Spinal cord (tissue), 10 donors: ENCODE data around the gene EMC10. TPM values are rescaled to one million over a fixed set of nuclear protein-coding genes. Genes with fewer than 3 reads are reported as not detected.

Experiments used
- DNase-seq, 6 donors: peaks; one replicate each; pipeline versions ENCODE4 v3.0.0 to v3.0.0-alpha.2; 2013 to 2015; ENCODE audit warnings: low spot score in 6 of 6, low read depth in 4 of 6
- H3K27ac ChIP-seq: one replicate; pipeline ENCODE4 v1.5.1; 2013; ENCODE audit warnings: low read depth, low read length, control low read depth
- H3K27me3 ChIP-seq: one replicate; pipeline ENCODE4 v1.6.1; 2013; ENCODE audit warnings: low read length; ENCODE audit not compliant: control insufficient read depth, insufficient read depth
- H3K36me3 ChIP-seq: one replicate; pipeline ENCODE4 v1.6.1; 2013; ENCODE audit warnings: low read length; ENCODE audit not compliant: control insufficient read depth, insufficient read depth
- H3K4me1 ChIP-seq: one replicate; pipeline ENCODE4 v1.6.1; 2013; ENCODE audit warnings: low read length; ENCODE audit not compliant: control insufficient read depth, insufficient read depth
- H3K4me3 ChIP-seq: one replicate; pipeline ENCODE4 v1.5.1; 2013; ENCODE audit warnings: low read depth, low read length, control low read depth
- H3K9me3 ChIP-seq: one replicate; pipeline ENCODE4 v1.6.1; 2013; ENCODE audit warnings: low read length; ENCODE audit not compliant: control insufficient read depth, insufficient read depth
- WGBS: methylation state at CpG from one replicate; pipeline ENCODE4 v1.1.5; 2013; ENCODE audit warnings: missing lambda C conversion rate; ENCODE audit not compliant: insufficient coverage; 5-methylcytosine and 5-hydroxymethylcytosine counted together
- polyA plus RNA-seq, 2 donors: library from polyadenylated mRNA; unstranded; fragments of 120-200 nt; gene quantifications; one replicate each; pipeline ENCODE4 v1.2.1, GENCODE V29; 2013; ENCODE audit not compliant: insufficient read length in 2 of 2
- total RNA-seq, 2 donors: library from RNA; depleted of rRNA in 1 of 2; stranded (reverse); fragments of 120-200 nt in 1 of 2; fragments of >200 nt in 1 of 2; gene quantifications; one replicate each; pipeline versions ENCODE4 v1.2.3 to v1.2.4, GENCODE V29; 2013 to 2014
- donor health status: healthy.

EMC10 gene
- total and polyA plus RNA-seq, 4 donors: 78.4 to 267 (median 220) TPM

DNA sequence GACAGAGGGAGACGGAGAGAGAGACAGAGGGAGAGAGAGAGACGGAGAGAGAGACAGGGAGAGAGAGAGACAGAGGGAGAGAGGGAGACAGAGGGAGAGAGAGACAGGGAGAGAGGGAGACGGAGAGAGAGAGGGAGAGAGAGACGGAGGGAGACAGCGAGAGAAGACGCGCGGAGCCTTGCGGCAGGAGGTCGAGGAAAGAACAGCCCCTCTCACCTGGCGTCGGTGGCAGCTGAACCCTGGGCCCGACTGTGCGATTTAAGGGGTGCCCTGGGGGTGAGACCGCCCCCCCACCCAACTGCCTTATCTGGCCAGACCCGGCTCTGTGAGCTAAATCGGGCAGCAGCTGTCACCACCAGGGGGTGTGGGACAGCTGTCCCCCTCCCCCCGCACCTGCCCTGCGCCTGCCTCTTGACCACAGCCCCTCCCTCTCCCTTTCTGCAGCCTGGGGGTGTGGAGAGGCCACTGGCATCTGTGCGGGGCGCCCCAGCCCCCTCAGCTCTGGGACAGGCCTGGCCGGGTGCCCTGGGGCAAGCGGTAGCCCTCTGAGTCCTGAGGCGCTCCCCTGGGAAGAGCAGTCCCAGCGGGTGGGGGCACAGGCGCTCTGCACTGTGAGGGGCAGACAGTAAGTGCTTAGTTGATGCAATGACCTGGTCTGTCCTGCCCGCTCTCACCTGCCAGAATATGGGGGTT, 23.9 kb downstream of the EMC10 start:
- Histone ChIP-seq H3K36me3 (no peaks in the 10 kb centered on the region), H3K27ac (no peak overlapping the region), H3K27me3 (peaks cover 8% of the 10 kb centered on the region), H3K4me1 (peaks cover 35% of the 10 kb centered on the region), H3K9me3 (no peaks in the 10 kb centered on the region), H3K4me3 (no peak overlapping the region)
- DNase-seq: peak in 1 of 6 donors; percentile 18
- 9% methylated on average over 24 of the region's 27 CpGs for WGBS

- no peaks in the 10 kb centered on the region for H3K9me3 ChIP-seq
- H3K27ac ChIP-seq: no peak overlapping the region
- WGBS: 42% methylated on average over 7 of the region's 10 CpGs
Observed at GRCh38 chr19:50500753-50501151, 24.4 kb downstream of the EMC10 start.

GRCh38 chr19:50501186-50501567, 24.9 kb downstream of the EMC10 start:
- H3K4me3 ChIP-seq: no peak overlapping the region
- no peak for DNase-seq
- no peaks in the 10 kb centered on the region for H3K9me3 ChIP-seq
- peaks cover 33% of the 10 kb centered on the region for H3K4me1 ChIP-seq
- H3K27me3 ChIP-seq: peaks cover 8% of the 10 kb centered on the region
- H3K27ac ChIP-seq: no peak overlapping the region
- WGBS: 61% methylated on average over 12 of the region's 12 CpGs
- H3K36me3 ChIP-seq: peaks cover 6% of the 10 kb centered on the region

More at GRCh38 chr19:50500753-50501151, 24.4 kb downstream of the EMC10 start:
- no peak for DNase-seq
- peaks cover 8% of the 10 kb centered on the region for H3K27me3 ChIP-seq
- peaks cover 2% of the 10 kb centered on the region for H3K36me3 ChIP-seq
- H3K4me3 ChIP-seq: no peak overlapping the region
- H3K4me1 ChIP-seq: peaks cover 35% of the 10 kb centered on the region

- Histone ChIP-seq H3K4me3 (no peak overlapping the region), H3K36me3 (peaks cover 9% of the 10 kb centered on the region), H3K27me3 (peaks cover 8% of the 10 kb centered on the region), H3K27ac (no peak overlapping the region), H3K9me3 (no peaks in the 10 kb centered on the region), H3K4me1 (peaks cover 26% of the 10 kb centered on the region)
- no peak for DNase-seq
- 62% methylated on average over 18 of the region's 25 CpGs for WGBS
Observed at GRCh38 chr19:50501568-50502475, 25.5 kb downstream of the EMC10 start.

GRCh38 chr19:50505856-50506611, 29.7 kb downstream of the EMC10 start:
- Histone ChIP-seq H3K9me3 (no peaks in the 10 kb centered on the region), H3K4me3 (no peak overlapping the region), H3K36me3 (peaks cover 11% of the 10 kb centered on the region), H3K27ac (no peak overlapping the region), H3K27me3 (peaks cover 4% of the 10 kb centered on the region), H3K4me1 (peaks cover 38% of the 10 kb centered on the region)
- DNase-seq: no peak
- WGBS: 88% methylated on average over 26 of the region's 30 CpGs

DNA sequence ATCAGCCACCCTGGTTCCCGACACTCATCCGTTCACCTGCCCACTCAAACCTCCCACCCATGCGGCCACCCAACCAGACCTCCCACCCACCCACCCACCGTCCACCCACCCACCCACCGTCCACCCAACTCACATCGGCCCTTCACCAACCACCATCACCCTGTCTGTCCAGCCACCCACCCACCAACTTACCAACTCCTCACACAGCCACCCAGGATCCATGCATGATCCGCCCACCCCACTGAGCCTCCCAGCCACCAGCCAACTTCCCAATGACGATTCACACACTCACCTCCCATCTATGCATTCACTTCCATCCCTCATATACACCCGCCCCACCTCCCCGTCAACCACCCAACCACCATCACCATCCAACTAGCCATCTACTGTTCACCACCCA, 30.4 kb downstream of the EMC10 start:
- Histone ChIP-seq H3K27ac (no peak overlapping the region), H3K36me3 (peaks cover 11% of the 10 kb centered on the region), H3K4me1 (peaks cover 37% of the 10 kb centered on the region), H3K9me3 (no peaks in the 10 kb centered on the region), H3K27me3 (no peaks in the 10 kb centered on the region), H3K4me3 (no peak overlapping the region)
- 92% methylated on average over 5 of the region's 10 CpGs for WGBS
- no peak for DNase-seq

DNA sequence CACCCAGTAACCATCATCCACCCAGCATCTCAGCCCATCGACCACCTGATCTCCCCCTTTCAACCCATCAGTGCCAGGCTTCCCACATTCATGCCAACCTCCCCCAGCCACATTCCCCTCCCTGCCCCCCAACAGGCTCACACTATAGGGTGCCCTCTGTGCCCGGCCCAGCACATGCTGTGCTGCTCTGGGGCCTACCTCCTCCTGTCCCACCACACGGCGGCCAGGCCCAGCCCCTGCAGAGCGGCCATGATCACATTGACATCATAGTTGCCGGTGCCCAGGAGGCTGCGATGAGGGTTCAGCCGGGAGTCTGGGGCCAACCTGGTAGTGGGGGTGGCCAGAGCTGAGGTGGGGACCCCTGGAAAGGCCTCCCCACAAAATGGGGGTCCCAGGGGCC, 31.1 kb downstream of the EMC10 start:
- no peak for DNase-seq
- H3K4me3 ChIP-seq: no peak overlapping the region
- H3K36me3 ChIP-seq: peaks cover 14% of the 10 kb centered on the region
- no peak overlapping the region for H3K27ac ChIP-seq
- peaks cover 42% of the 10 kb centered on the region for H3K4me1 ChIP-seq
- 80% methylated on average over 4 of the region's 8 CpGs for WGBS
- H3K27me3 ChIP-seq: no peaks in the 10 kb centered on the region
- H3K9me3 ChIP-seq: no peaks in the 10 kb centered on the region

DNA sequence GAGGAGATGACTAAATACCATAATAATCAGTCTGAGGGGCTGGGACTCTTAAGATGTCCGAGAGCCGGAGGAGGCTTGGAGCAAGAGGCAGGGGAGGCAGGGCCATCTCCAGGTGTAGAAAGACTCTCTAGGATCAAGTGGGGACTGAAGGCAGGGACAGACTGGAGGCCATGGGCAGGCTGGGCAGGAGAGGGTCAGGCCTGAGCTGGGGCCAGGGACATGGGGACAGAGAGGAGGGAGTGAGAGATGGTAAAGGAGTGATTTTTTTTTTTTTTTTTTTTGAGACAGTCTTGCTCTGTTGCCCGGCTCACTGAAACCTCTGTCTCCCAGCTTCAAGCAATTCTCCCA, 32.5 kb downstream of the EMC10 start:
- no peak for DNase-seq
- H3K27ac ChIP-seq: no peak overlapping the region
- 64% methylated on average over 2 of the region's 3 CpGs for WGBS
- H3K4me1 ChIP-seq: peaks cover 57% of the 10 kb centered on the region
- H3K27me3 ChIP-seq: no peaks in the 10 kb centered on the region
- H3K36me3 ChIP-seq: peaks cover 22% of the 10 kb centered on the region
- H3K9me3 ChIP-seq: no peaks in the 10 kb centered on the region
- H3K4me3 ChIP-seq: no peak overlapping the region

GRCh38 chr19:50509366-50509765, 33.1 kb downstream of the EMC10 start:
- no peaks in the 10 kb centered on the region for H3K27me3 ChIP-seq
- H3K9me3 ChIP-seq: no peaks in the 10 kb centered on the region
- WGBS: 92% methylated on average over 9 of the region's 11 CpGs
- no peak for DNase-seq
- peaks cover 62% of the 10 kb centered on the region for H3K4me1 ChIP-seq
- no peak overlapping the region for H3K4me3 ChIP-seq
- no peak overlapping the region for H3K27ac ChIP-seq
- peaks cover 22% of the 10 kb centered on the region for H3K36me3 ChIP-seq
